Measurements from ENCODE around the gene CDK19. TPM values are rescaled to one million over a fixed set of nuclear protein-coding genes. Genes with fewer than 3 reads are reported as not detected.

The CDK19 gene
- total and polyA plus RNA-seq, 2 experiments from 2014 or later: 3.3 to 11.2 TPM

GRCh38 chr6:110626442-110626841, 188.8 kb downstream of the CDK19 start:
- Histone ChIP-seq H4K20me1 (ENCODE audit: insufficient read depth) (no peaks in the 10 kb centered on the region), H2AFZ (no peak overlapping the region), H3K4me3 (no peak overlapping the region), H3K79me2 (ENCODE audit: insufficient read depth) (no peaks in the 10 kb centered on the region), H3K4me1 (ENCODE audit: insufficient read depth) (peaks cover 8% of the 10 kb centered on the region), H3F3A (ENCODE audit: insufficient read depth) (no peaks in the 10 kb centered on the region), H3K4me2 (ENCODE audit: unreplicated experiment) (no peak overlapping the region), H3K9ac (no peak overlapping the region), H3K9me3 (ENCODE audit: low read depth) (no peaks in the 10 kb centered on the region), H3K27me3 (replicated peaks; ENCODE audit: insufficient read depth) (no peaks in the 10 kb centered on the region), H3K36me3 (ENCODE audit: low read depth) (0 out of 2 replicates have a peak, but pooled peaks cover 11% of the 10 kb centered on the region), H3K27ac (no peak overlapping the region), H3K9me2 (ENCODE audit: insufficient read depth) (no peaks in the 10 kb centered on the region)
- in situ Hi-C loops (cut with MboI): no loop called here
- DNase-seq: no peak
- 100% methylated on average over 1 of the region's 1 CpG for WGBS, 2 experiments (ENCODE audit: low coverage in 1 of 2, low lambda C conversion rate in 2 of 2, missing lambda C conversion rate in 2 of 2)
- TF ChIP-seq EZH2phosphoT487 (IDR thresholded peaks at IDR 0.05; ENCODE audit: insufficient read depth, low read depth) (no peak), EZH2 (IDR thresholded peaks at IDR 0.05; ENCODE audit: insufficient read depth, poor library complexity, severe bottlenecking) (no peak)

DNA sequence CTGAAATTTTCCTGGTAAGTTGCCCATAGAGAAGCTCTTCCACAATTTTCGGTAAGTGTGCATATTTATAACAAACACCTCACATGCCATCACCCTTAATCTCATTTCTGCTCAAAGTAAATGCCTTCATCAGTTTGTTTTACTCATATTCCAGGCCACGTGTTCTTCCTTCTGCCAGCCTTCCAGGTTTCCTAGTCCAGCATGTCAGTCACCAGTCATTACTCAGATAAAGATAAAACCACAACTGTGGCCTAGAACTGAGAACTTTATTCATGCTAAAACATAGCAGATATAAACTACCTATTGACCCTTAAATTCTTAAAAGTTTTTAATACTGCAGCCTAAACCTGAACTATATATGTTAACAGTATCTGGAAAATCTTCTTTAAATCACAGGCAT, 189.4 kb downstream of the CDK19 start:
- Histone ChIP-seq H2AFZ (no peak overlapping the region), H3K4me3 (no peak overlapping the region)
- 38 to 40% methylated on average over 2 of the region's 2 CpGs for WGBS, 2 experiments (ENCODE audit: low coverage in 1 of 2, low lambda C conversion rate in 2 of 2, missing lambda C conversion rate in 2 of 2)

GRCh38 chr6:110622912-110623578, 192.2 kb downstream of the CDK19 start:
- H4K20me1 ChIP-seq (ENCODE audit: insufficient read depth): no peaks in the 10 kb centered on the region
- no peaks in the 10 kb centered on the region for H3F3A ChIP-seq (ENCODE audit: insufficient read depth)
- TF ChIP-seq EZH2 (IDR thresholded peaks at IDR 0.05; ENCODE audit: insufficient read depth, poor library complexity, severe bottlenecking) (no peak), EZH2phosphoT487 (IDR thresholded peaks at IDR 0.05; ENCODE audit: insufficient read depth, low read depth) (no peak)
- H3K27ac ChIP-seq: no peak overlapping the region
- H3K9me2 ChIP-seq (ENCODE audit: insufficient read depth): no peaks in the 10 kb centered on the region
- H3K9ac ChIP-seq: no peak overlapping the region
- no peak overlapping the region for H2AFZ ChIP-seq
- no peak overlapping the region for H3K4me2 ChIP-seq (ENCODE audit: unreplicated experiment)
- peaks cover 2% of the 10 kb centered on the region; the same call in 1 of the 2 replicates for H3K4me1 ChIP-seq (ENCODE audit: insufficient read depth)
- DNase-seq: no peak
- no peaks in the 10 kb centered on the region for H3K27me3 ChIP-seq (replicated peaks; ENCODE audit: insufficient read depth)
- no peaks in the 10 kb centered on the region for H3K9me3 ChIP-seq (ENCODE audit: low read depth)
- peaks cover 11% of the 10 kb centered on the region; the same call in 1 of the 2 replicates for H3K36me3 ChIP-seq (ENCODE audit: low read depth)
- H3K4me3 ChIP-seq: no peak overlapping the region
- in situ Hi-C loops (cut with MboI): no loop called here
- no peaks in the 10 kb centered on the region for H3K79me2 ChIP-seq (ENCODE audit: insufficient read depth)
- WGBS, 2 experiments (ENCODE audit: low coverage in 1 of 2, low lambda C conversion rate in 2 of 2, missing lambda C conversion rate in 2 of 2): 93 to 97% methylated on average over 2 of the region's 2 CpGs

More for the DNA sequence above, 189.4 kb downstream of the CDK19 start:
- Histone ChIP-seq H3F3A (ENCODE audit: insufficient read depth) (no peaks in the 10 kb centered on the region), H3K9ac (no peak overlapping the region), H3K27me3 (replicated peaks; ENCODE audit: insufficient read depth) (no peaks in the 10 kb centered on the region), H3K4me1 (ENCODE audit: insufficient read depth) (peaks cover 8% of the 10 kb centered on the region), H3K4me2 (ENCODE audit: unreplicated experiment) (no peak overlapping the region), H3K79me2 (ENCODE audit: insufficient read depth) (no peaks in the 10 kb centered on the region), H3K36me3 (ENCODE audit: low read depth) (0 out of 2 replicates have a peak, but pooled peaks cover 11% of the 10 kb centered on the region), H4K20me1 (ENCODE audit: insufficient read depth) (no peaks in the 10 kb centered on the region), H3K27ac (no peak overlapping the region), H3K9me2 (ENCODE audit: insufficient read depth) (no peaks in the 10 kb centered on the region), H3K9me3 (ENCODE audit: low read depth) (no peaks in the 10 kb centered on the region)
- in situ Hi-C loops (cut with MboI): no loop called here
- peak; percentile 44 for DNase-seq
- TF ChIP-seq EZH2 (IDR thresholded peaks at IDR 0.05; ENCODE audit: insufficient read depth, poor library complexity, severe bottlenecking) (no peak), EZH2phosphoT487 (IDR thresholded peaks at IDR 0.05; ENCODE audit: insufficient read depth, low read depth) (no peak)

GRCh38 chr6:110621061-110621460, 194.2 kb downstream of the CDK19 start:
- Histone ChIP-seq H3K4me1 (ENCODE audit: insufficient read depth) (no peaks in the 10 kb centered on the region; the same call in 1 of the 2 replicates), H3K36me3 (ENCODE audit: low read depth) (peaks cover 11% of the 10 kb centered on the region; the same call in 1 of the 2 replicates), H3K27ac (no peak overlapping the region), H3K4me2 (ENCODE audit: unreplicated experiment) (no peak overlapping the region), H3F3A (ENCODE audit: insufficient read depth) (no peaks in the 10 kb centered on the region), H3K9me2 (ENCODE audit: insufficient read depth) (no peaks in the 10 kb centered on the region), H3K27me3 (replicated peaks; ENCODE audit: insufficient read depth) (no peaks in the 10 kb centered on the region), H3K9me3 (ENCODE audit: low read depth) (no peaks in the 10 kb centered on the region), H4K20me1 (ENCODE audit: insufficient read depth) (no peaks in the 10 kb centered on the region), H2AFZ (no peak overlapping the region), H3K9ac (no peak overlapping the region), H3K4me3 (no peak overlapping the region), H3K79me2 (ENCODE audit: insufficient read depth) (no peaks in the 10 kb centered on the region)
- in situ Hi-C loops (cut with MboI): no loop called here
- WGBS, 2 experiments (ENCODE audit: low coverage in 1 of 2, low lambda C conversion rate in 2 of 2, missing lambda C conversion rate in 2 of 2): 86 to 89% methylated on average over 9 of the region's 9 CpGs
- TF ChIP-seq EZH2 (IDR thresholded peaks at IDR 0.05; ENCODE audit: insufficient read depth, poor library complexity, severe bottlenecking) (no peak), EZH2phosphoT487 (IDR thresholded peaks at IDR 0.05; ENCODE audit: insufficient read depth, low read depth) (no peak)
- DNase-seq: no peak

All from GM23248 (cell line).